Suprapubic skin (tissue), 4 donors: ENCODE measurements around the gene TAF12. TPM values are rescaled to one million over a fixed set of nuclear protein-coding genes. Genes with fewer than 3 reads are reported as not detected.
A peak's percentile ranks its signal among the peaks of the same experiment; 100 is the strongest.
"Not testable (repeated sequence)": the region's sequence is repeated elsewhere in the genome, so short reads cannot be mapped to it uniquely, and the experiment has no call there.

ENCODE experiments used
- DNase-seq, 2 donors: peaks; one replicate each; pipeline ENCODE4 v3.0.0-alpha.2; 2019; ENCODE audit warnings: low spot score in 2 of 2
- H3K27ac ChIP-seq: fragments of 200-600 bp; sonication (generic); one replicate; pipeline ENCODE4 v1.5.1; 2019
- H3K27me3 ChIP-seq: fragments of 200-600 bp; sonication (generic); one replicate; pipeline ENCODE4 v1.5.1; 2019
- H3K36me3 ChIP-seq: fragments of 200-600 bp; sonication (generic); one replicate; pipeline ENCODE4 v1.5.1; 2019
- H3K4me1 ChIP-seq: fragments of 200-600 bp; sonication (generic); one replicate; pipeline ENCODE4 v1.5.1; 2019
- H3K4me3 ChIP-seq: fragments of 200-600 bp; sonication (generic); one replicate; pipeline ENCODE4 v1.5.1; 2019; ENCODE audit warnings: mild to moderate bottlenecking
- H3K9me3 ChIP-seq: fragments of 200-600 bp; sonication (generic); one replicate; pipeline ENCODE4 v1.5.1; 2019
- CTCF ChIP-seq, 2 donors: fragments of 200-600 bp in 1 of 2; fragments of 450-650 bp in 1 of 2; sonication (generic) in 1 of 2; IDR thresholded peaks; one replicate each; pipeline ENCODE4 v1.5.1; 2016 to 2019; ENCODE audit warnings: antibody characterized with exemption in 2 of 2, mild to moderate bottlenecking in 1 of 2, moderate library complexity in 1 of 2
- EP300 ChIP-seq: sonication (generic); formaldehyde crosslinking; IDR thresholded peaks from one replicate; pipeline ENCODE4 v1.6.1; 2017; ENCODE audit warnings: antibody characterized with exemption
- POLR2A ChIP-seq, 2 donors: fragments of 450-650 bp; IDR thresholded peaks; one replicate each; pipeline ENCODE4 v1.6.1; 2017; ENCODE audit warnings: antibody characterized with exemption in 2 of 2, mild to moderate bottlenecking in 2 of 2, moderate library complexity in 2 of 2
- POLR2AphosphoS5 ChIP-seq, 3 donors: sonication (generic); formaldehyde crosslinking; IDR thresholded peaks; one replicate each; pipeline ENCODE4 v1.6.1; 2017; ENCODE audit warnings: antibody characterized with exemption in 3 of 3
- WGBS: methylation state at CpG from one replicate; pipeline ENCODE4 v1.1.5; 2018; 5-methylcytosine and 5-hydroxymethylcytosine counted together
- total RNA-seq, 4 donors: library from RNA; depleted of rRNA; stranded (reverse); fragments of >200 nt; gene quantifications; one replicate each; pipeline ENCODE4 v1.1.0, GENCODE V29; 2016

TAF12 gene
- total RNA-seq, result 10 to 100 TPM; 25.7 to 29.9 (median 27.3) TPM

- H3K4me3 ChIP-seq, result peak within 1 kb of the TSS; percentile 85
- 0% methylated on average over 34 of the region's 49 CpGs for WGBS
- H3K27ac ChIP-seq, result peak within 1 kb of the TSS; percentile 94
- peaks cover 46% of the 10 kb centered on the region for H3K4me1 ChIP-seq
- no peaks in the 10 kb centered on the region for H3K36me3 ChIP-seq
- DNase-seq, result peak; percentile 90 to 93
- H3K9me3 ChIP-seq, result no peaks in the 10 kb centered on the region
- TF ChIP-seq POLR2A (IDR thresholded peaks at IDR 0.05) (peak; percentile 90 to 98), EP300 (peak; percentile 21), CTCF (IDR thresholded peaks at IDR 0.05) (peak in 1 of 2 donors; percentile 30), POLR2AphosphoS5 (IDR thresholded peaks at IDR 0.05) (peak in 2 of 3 donors; percentile 77 to 93)
- no peaks in the 10 kb centered on the region for H3K27me3 ChIP-seq
Observed at GRCh38 chr1:28642847-28643635, at the start of gene TAF12. TAF12 (minus strand) TSS chr1:28643067; CDS start chr1:28622081, 20,986 bp downstream.

GRCh38 chr1:28691627-28692026 lies 48.8 kb upstream of the TAF12 start:
- not testable (repeated sequence) for H3K9me3 ChIP-seq, H3K27ac ChIP-seq, H3K4me3 ChIP-seq, H3K27me3 ChIP-seq, DNase-seq, H3K4me1 ChIP-seq
- H3K36me3 ChIP-seq, result peaks cover 54% of the 10 kb centered on the region
- 89% methylated on average over 1 of the region's 1 CpG for WGBS

- H3K27ac ChIP-seq, result no peak overlapping the region
- H3K36me3 ChIP-seq, result peaks cover 38% of the 10 kb centered on the region
- 90% methylated on average over 4 of the region's 4 CpGs for WGBS
- H3K4me3 ChIP-seq, result no peak overlapping the region
- no peaks in the 10 kb centered on the region for H3K9me3 ChIP-seq
- H3K4me1 ChIP-seq, result no peaks in the 10 kb centered on the region
- TF ChIP-seq CTCF (IDR thresholded peaks at IDR 0.05), result no peak
- no peak for TF ChIP-seq POLR2A (IDR thresholded peaks at IDR 0.05)
- no peak for TF ChIP-seq EP300
- TF ChIP-seq POLR2AphosphoS5 (IDR thresholded peaks at IDR 0.05), result no peak
- H3K27me3 ChIP-seq, result no peaks in the 10 kb centered on the region
- DNase-seq, result no peak
Observed at GRCh38 chr1:28684937-28685336, 42.1 kb upstream of the TAF12 start.

GRCh38 chr1:28682840-28683239 lies 40.0 kb upstream of the TAF12 start:
- Histone ChIP-seq H3K27ac (no peak overlapping the region), H3K4me1 (no peaks in the 10 kb centered on the region), H3K9me3 (no peaks in the 10 kb centered on the region), H3K4me3 (no peak overlapping the region), H3K27me3 (no peaks in the 10 kb centered on the region), H3K36me3 (peaks cover 36% of the 10 kb centered on the region)
- WGBS, result 89% methylated on average over 6 of the region's 6 CpGs
- DNase-seq, result no peak
- TF ChIP-seq CTCF (IDR thresholded peaks at IDR 0.05) (no peak), POLR2A (IDR thresholded peaks at IDR 0.05) (no peak), EP300 (no peak), POLR2AphosphoS5 (IDR thresholded peaks at IDR 0.05) (no peak)

- TF ChIP-seq POLR2A (IDR thresholded peaks at IDR 0.05) (no peak), CTCF (IDR thresholded peaks at IDR 0.05) (no peak), POLR2AphosphoS5 (IDR thresholded peaks at IDR 0.05) (no peak), EP300 (no peak)
- Histone ChIP-seq H3K9me3 (no peaks in the 10 kb centered on the region), H3K36me3 (peaks cover 18% of the 10 kb centered on the region), H3K4me1 (no peaks in the 10 kb centered on the region), H3K4me3 (no peak overlapping the region), H3K27me3 (no peaks in the 10 kb centered on the region), H3K27ac (no peak overlapping the region)
- WGBS, result 100% methylated on average over 4 of the region's 4 CpGs
- no peak for DNase-seq
Observed at GRCh38 chr1:28680151-28680550, 37.3 kb upstream of the TAF12 start.
